ENCODE measurements around the gene WDCP. TPM values are rescaled to one million over a fixed set of nuclear protein-coding genes. Genes with fewer than 3 reads are reported as not detected.
A peak's percentile ranks its signal among the peaks of the same experiment; 100 is the strongest.

WDCP gene
- total RNA-seq, 4 donors from 2014 or later: 2.5 to 8.5 (median 4.1) TPM

- no peaks in the 10 kb centered on the region for H3K36me3 ChIP-seq
- no peak overlapping the region for H3K4me3 ChIP-seq
- peaks cover 20% of the 10 kb centered on the region for H3K27me3 ChIP-seq
- H3K27ac ChIP-seq: no peak overlapping the region
- H3K4me1 ChIP-seq: peaks cover 11% of the 10 kb centered on the region
- no peak for DNase-seq (ENCODE audit: low spot score in 2 of 2)
- 77% methylated on average over 9 of the region's 9 CpGs for WGBS
- TF ChIP-seq POLR2A (IDR thresholded peaks at IDR 0.05) (no peak), EP300 (IDR thresholded peaks at IDR 0.05) (no peak), CTCF (IDR thresholded peaks at IDR 0.05) (no peak), POLR2AphosphoS5 (IDR thresholded peaks at IDR 0.05) (no peak)
- no peaks in the 10 kb centered on the region for H3K9me3 ChIP-seq
Measured at GRCh38 chr2:24012521-24013188, 34.5 kb downstream of the WDCP start.

- Histone ChIP-seq H3K27me3 (peaks cover 20% of the 10 kb centered on the region), H3K27ac (no peak overlapping the region), H3K36me3 (no peaks in the 10 kb centered on the region), H3K4me3 (no peak overlapping the region), H3K4me1 (peaks cover 11% of the 10 kb centered on the region), H3K9me3 (no peaks in the 10 kb centered on the region)
- TF ChIP-seq EP300 (IDR thresholded peaks at IDR 0.05) (no peak), POLR2AphosphoS5 (IDR thresholded peaks at IDR 0.05) (no peak), POLR2A (IDR thresholded peaks at IDR 0.05) (no peak), CTCF (IDR thresholded peaks at IDR 0.05) (no peak)
- 77% methylated on average over 7 of the region's 7 CpGs for WGBS
- no peak for DNase-seq (ENCODE audit: low spot score in 2 of 2)
Measured at GRCh38 chr2:24011250-24012104, 35.7 kb downstream of the WDCP start.

- Histone ChIP-seq H3K27me3 (peaks cover 20% of the 10 kb centered on the region), H3K4me1 (peaks cover 11% of the 10 kb centered on the region), H3K9me3 (no peaks in the 10 kb centered on the region), H3K27ac (no peak overlapping the region), H3K4me3 (peak overlapping the region; percentile 54), H3K36me3 (no peaks in the 10 kb centered on the region)
- TF ChIP-seq POLR2A (IDR thresholded peaks at IDR 0.05) (no peak), CTCF (IDR thresholded peaks at IDR 0.05) (no peak)
- no peak for DNase-seq (ENCODE audit: low spot score in 2 of 2)
- WGBS: 54% methylated on average over 23 of the region's 37 CpGs
Measured at GRCh38 chr2:24010477-24011249, 36.5 kb downstream of the WDCP start.

- Histone ChIP-seq H3K27ac (no peak within 1 kb of the TSS), H3K9me3 (no peaks in the 10 kb centered on the region), H3K4me1 (peaks cover 11% of the 10 kb centered on the region), H3K36me3 (no peaks in the 10 kb centered on the region), H3K4me3 (peak within 1 kb of the TSS; percentile 54), H3K27me3 (peaks cover 20% of the 10 kb centered on the region)
- TF ChIP-seq EP300 (IDR thresholded peaks at IDR 0.05) (no peak), POLR2AphosphoS5 (IDR thresholded peaks at IDR 0.05) (no peak), POLR2A (IDR thresholded peaks at IDR 0.05) (no peak), CTCF (IDR thresholded peaks at IDR 0.05) (no peak)
- DNase-seq (ENCODE audit: low spot score in 2 of 2): no peak
- 21% methylated on average over 16 of the region's 75 CpGs for WGBS
Measured at GRCh38 chr2:24009680-24010476, 37.3 kb downstream of the WDCP start, which contains the start of gene MFSD2B. MFSD2B (plus strand) TSS chr2:24010085; CDS start chr2:24010097, 12 bp downstream.
